GM12878 (cell line): ENCODE measurements around the gene HLA-DMA.

Experiments
- BACH1 ChIP-seq: fragments of 450-650 bp; IDR thresholded peaks from 2 replicates; pipeline ENCODE4 v1.6.1; 2017; ENCODE audit warnings: mild to moderate bottlenecking, borderline replicate concordance
- SIN3A ChIP-seq: IDR thresholded peaks from 2 replicates; pipeline ENCODE4 v1.6.1; 2012; ENCODE audit warnings: low read depth, low read length, improper control_type of control experiment
- TCF7 ChIP-seq: IDR thresholded peaks from 2 replicates; pipeline ENCODE4 v1.6.1; 2014; ENCODE audit warnings: antibody characterized with exemption, borderline replicate concordance
- YY1 ChIP-seq: IDR thresholded peaks from 2 replicates; pipeline ENCODE4 v1.6.1; 2011; ENCODE audit warnings: low read depth, mild to moderate bottlenecking, low read length

DNA sequence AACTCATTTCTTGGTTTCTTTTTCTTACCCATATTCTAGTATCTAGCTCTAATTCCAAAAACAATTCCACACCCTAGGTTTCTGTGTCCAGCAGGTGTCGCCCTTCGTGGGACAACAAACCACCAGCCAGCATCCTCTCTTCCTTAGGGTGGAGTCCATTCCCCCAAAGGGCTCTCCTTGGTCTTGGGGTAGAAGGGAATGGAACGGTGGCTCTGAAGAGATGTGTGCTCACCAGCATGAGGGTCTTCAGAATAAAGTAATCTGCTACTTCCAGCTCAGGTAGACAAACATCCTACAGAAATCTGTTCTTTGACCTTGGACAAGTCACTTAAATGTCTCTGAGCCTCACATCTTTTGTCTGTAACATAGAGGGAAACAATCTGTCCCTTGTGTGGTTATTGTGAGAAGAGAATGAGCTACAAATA lies 19.2 kb downstream of the HLA-DMA start:
- TF ChIP-seq TCF7: no peak
- TF ChIP-seq BACH1: no peak
- TF ChIP-seq YY1: peak; percentile 76
- no peak for TF ChIP-seq SIN3A
